AG08396 (cell line): Measurements from ENCODE around the gene SLC3A2.
A peak's percentile ranks its signal among the peaks of the same experiment; 100 is the strongest.

Source experiments
- DNase-seq: peaks from one replicate; pipeline ENCODE4 v3.0.0; 2012; ENCODE audit warnings: low spot score, mixed read lengths

Gene SLC3A2

GRCh38 chr11:62880231-62880802, 379 bp upstream of the SLC3A2 start:
- DNase-seq = peak; percentile 80

GRCh38 chr11:62881579-62882430, 1.1 kb downstream of the SLC3A2 start:
- DNase-seq = peak; percentile 94

GRCh38 chr11:62882431-62882749, 1.7 kb downstream of the SLC3A2 start:
- no peak for DNase-seq

- DNase-seq = peak; percentile 2
Observed at GRCh38 chr11:62882788-62883501, 2.2 kb downstream of the SLC3A2 start.

- DNase-seq = peak; percentile 7
Observed at GRCh38 chr11:62883673-62884072, 3.0 kb downstream of the SLC3A2 start.

GRCh38 chr11:62885137-62885750, 4.5 kb downstream of the SLC3A2 start:
- no peak for DNase-seq

- DNase-seq = no peak
Observed at GRCh38 chr11:62888406-62888805, 7.7 kb downstream of the SLC3A2 start.

GRCh38 chr11:62889126-62889483, 8.4 kb downstream of the SLC3A2 start:
- no peak for DNase-seq

GRCh38 chr11:62889484-62890437, 9.1 kb downstream of the SLC3A2 start:
- DNase-seq = no peak

- no peak for DNase-seq
Observed at GRCh38 chr11:62892077-62892922, 11.6 kb downstream of the SLC3A2 start.

GRCh38 chr11:62895501-62895900, 14.8 kb downstream of the SLC3A2 start:
- no peak for DNase-seq

GRCh38 chr11:62896049-62896448, 15.4 kb downstream of the SLC3A2 start:
- DNase-seq = no peak

- DNase-seq = no peak
Observed at GRCh38 chr11:62897311-62897710, 16.6 kb downstream of the SLC3A2 start.

- DNase-seq = no peak
Observed at GRCh38 chr11:62898027-62898426, 17.3 kb downstream of the SLC3A2 start.

- DNase-seq = no peak
Observed at GRCh38 chr11:62902932-62903331, 22.2 kb downstream of the SLC3A2 start.

- DNase-seq = no peak
Observed at GRCh38 chr11:62905296-62905695, 24.6 kb downstream of the SLC3A2 start.

- DNase-seq = peak; percentile 87
Observed at GRCh38 chr11:62905927-62906531, 25.3 kb downstream of the SLC3A2 start.

GRCh38 chr11:62908468-62909072, 27.9 kb downstream of the SLC3A2 start:
- no peak for DNase-seq

GRCh38 chr11:62909107-62909894, 28.6 kb downstream of the SLC3A2 start:
- peak; percentile 67 for DNase-seq
